DND-41 (cell line): ENCODE measurements around the gene GFOD2.
"Not testable (repeated sequence)": the region's sequence is repeated elsewhere in the genome, so short reads cannot be mapped to it uniquely, and the experiment has no call there.

Experiments used
- ATAC-seq: fragments of 200-7000 bp; cut with Tn5 transposase; 3 replicates; pipeline ENCODE4 v1.9.1; 2021; ENCODE audit warnings: low read depth; ENCODE audit not compliant: insufficient read depth
- DNase-seq: peaks from one replicate; pipeline ENCODE4 v3.0.0-alpha.2; 2020
- H2AFZ ChIP-seq: 2 replicates; pipeline ENCODE4 v1.6.0; 2012; ENCODE audit warnings: low read depth, low read length
- H3K27ac ChIP-seq: 2 replicates; pipeline ENCODE4 v1.5.1; 2012; ENCODE audit warnings: low read length, inconsistent platforms
- H3K27me3 ChIP-seq: fragments of 200-600 bp; sonication (generic); 2 replicates; pipeline ENCODE4 v1.6.0; 2012; ENCODE audit warnings: low read length, mild to moderate bottlenecking, inconsistent platforms; ENCODE audit not compliant: insufficient read depth, poor library complexity
- H3K36me3 ChIP-seq: 2 replicates; pipeline ENCODE4 v1.5.1; 2012; ENCODE audit warnings: low read length, inconsistent platforms; ENCODE audit not compliant: insufficient read depth
- H3K4me1 ChIP-seq: 2 replicates; pipeline ENCODE4 v1.5.1; 2012; ENCODE audit warnings: mild to moderate bottlenecking, low read length; ENCODE audit not compliant: insufficient read depth
- H3K4me2 ChIP-seq: 2 replicates; pipeline ENCODE4 v1.6.0; 2012; ENCODE audit warnings: mild to moderate bottlenecking, moderate library complexity, low read length, inconsistent platforms; ENCODE audit not compliant: insufficient read depth
- H3K4me3 ChIP-seq, 2 experiments: fragments of 200-600 bp in 1 of 2; shearing (Covaris generic) in 1 of 2; 2 replicates each; pipeline ENCODE4 v1.5.1; 2012 to 2016; ENCODE audit warnings: inconsistent platforms in 2 of 2, low read length in 2 of 2, mild to moderate bottlenecking in 2 of 2, low read depth in 1 of 2, moderate library complexity in 1 of 2
- H3K79me2 ChIP-seq: 2 replicates; pipeline ENCODE4 v1.6.0; 2012; ENCODE audit warnings: low read length, inconsistent platforms; ENCODE audit not compliant: insufficient read depth
- H3K9ac ChIP-seq: 2 replicates; pipeline ENCODE4 v1.6.0; 2012; ENCODE audit warnings: low read depth, mild to moderate bottlenecking, inconsistent platforms, low read length, moderate library complexity
- H3K9me3 ChIP-seq: 2 replicates; pipeline ENCODE4 v1.5.1; 2012; ENCODE audit warnings: low read length, moderate library complexity, mild to moderate bottlenecking, inconsistent platforms; ENCODE audit not compliant: insufficient read depth, severe bottlenecking
- H4K20me1 ChIP-seq: 2 replicates; pipeline ENCODE4 v1.6.0; 2012; ENCODE audit warnings: low read length; ENCODE audit not compliant: insufficient read depth
- CTCF ChIP-seq: IDR thresholded peaks from 2 replicates; pipeline ENCODE4 v1.5.1; 2012; ENCODE audit warnings: borderline replicate concordance, low read length, moderate library complexity, mild to moderate bottlenecking; ENCODE audit not compliant: poor library complexity, severe bottlenecking; ENCODE audit errors: extremely low read depth
- EZH2 ChIP-seq: IDR thresholded peaks from 3 replicates; pipeline ENCODE4 v1.6.1; 2012; ENCODE audit warnings: borderline replicate concordance, low read depth, mild to moderate bottlenecking, moderate library complexity, low read length, inconsistent platforms; ENCODE audit not compliant: severe bottlenecking

GFOD2 gene

GRCh38 chr16:67697422-67698185 lies 21.5 kb downstream of the GFOD2 start:
- no peak overlapping the region for H3K4me3 ChIP-seq
- peaks cover 5% of the 10 kb centered on the region for H4K20me1 ChIP-seq
- H3K4me2 ChIP-seq: no peak overlapping the region
- DNase-seq: no peak
- no peak overlapping the region for H2AFZ ChIP-seq
- H3K36me3 ChIP-seq: peaks cover 3% of the 10 kb centered on the region
- H3K27me3 ChIP-seq: no peaks in the 10 kb centered on the region
- ATAC-seq: no peak
- no peak overlapping the region for H3K9ac ChIP-seq
- no peak for TF ChIP-seq EZH2
- no peak for TF ChIP-seq CTCF
- peaks cover 32% of the 10 kb centered on the region; the same call in 1 of the 2 replicates for H3K79me2 ChIP-seq
- no peak overlapping the region for H3K27ac ChIP-seq
- H3K4me1 ChIP-seq: no peaks in the 10 kb centered on the region
- H3K9me3 ChIP-seq: no peaks in the 10 kb centered on the region

- Histone ChIP-seq H3K4me3 (no peak overlapping the region), H3K27ac (no peak overlapping the region), H3K9me3 (no peaks in the 10 kb centered on the region), H3K4me1 (no peaks in the 10 kb centered on the region), H3K9ac (no peak overlapping the region), H3K79me2 (peaks cover 41% of the 10 kb centered on the region; the same call in 1 of the 2 replicates), H3K4me2 (no peak overlapping the region), H3K27me3 (no peaks in the 10 kb centered on the region), H4K20me1 (peaks cover 5% of the 10 kb centered on the region), H2AFZ (no peak overlapping the region), H3K36me3 (peaks cover 3% of the 10 kb centered on the region)
- ATAC-seq (no peak), DNase-seq (no peak)
- TF ChIP-seq CTCF (no peak), EZH2 (no peak)
Measured at GRCh38 chr16:67694611-67695010, 24.5 kb downstream of the GFOD2 start.

GRCh38 chr16:67693517-67694285 lies 25.4 kb downstream of the GFOD2 start:
- not testable (repeated sequence) for H3K4me2 ChIP-seq, H3K36me3 ChIP-seq, H3K9me3 ChIP-seq, H3K27me3 ChIP-seq, H3K4me3 ChIP-seq, H3K9ac ChIP-seq, H3K27ac ChIP-seq, DNase-seq, ATAC-seq, H4K20me1 ChIP-seq, H3K4me1 ChIP-seq, H2AFZ ChIP-seq
- peaks cover 33% of the 10 kb centered on the region; the same call in 1 of the 2 replicates for H3K79me2 ChIP-seq

GRCh38 chr16:67685388-67686112 lies 33.6 kb downstream of the GFOD2 start:
- Histone ChIP-seq H3K27ac (no peak overlapping the region), H3K4me1 (no peaks in the 10 kb centered on the region), H3K4me3 (no peak overlapping the region), H3K9ac (no peak overlapping the region), H3K4me2 (no peak overlapping the region), H3K36me3 (peaks cover 32% of the 10 kb centered on the region), H4K20me1 (no peaks in the 10 kb centered on the region), H3K79me2 (peaks cover 11% of the 10 kb centered on the region; the same call in 1 of the 2 replicates), H3K27me3 (no peaks in the 10 kb centered on the region), H3K9me3 (no peaks in the 10 kb centered on the region), H2AFZ (no peak overlapping the region)
- DNase-seq (no peak), ATAC-seq (no peak)
- TF ChIP-seq EZH2 (no peak), CTCF (no peak)
